ENCODE measurements around the gene SIL1. TPM values are rescaled to one million over a fixed set of nuclear protein-coding genes. Genes with fewer than 3 reads are reported as not detected.

SIL1 gene
- total and polyA plus RNA-seq, 2 of the 13 experiments (the other 11 are each of a cell fraction or from before 2014, with no cell fraction given), result 26.0 to 30.0 TPM

- in situ Hi-C loops (cut with HindIII; ENCODE audit: extremely low pct_ligation_motif_present, low pct_unique_long_range_greater_than_20kb), result no loop called here
- H3K36me3 ChIP-seq (replicated peaks in 1 of 2; ENCODE audit: control insufficient read depth in 1 of 2, insufficient read depth in 2 of 2, low read length in 2 of 2), result no peaks in the 10 kb centered on the region
- WGBS (ENCODE audit: low lambda C conversion rate), result 100% methylated on average over 1 of the region's 1 CpG
- no peaks in the 10 kb centered on the region for H3K27me3 ChIP-seq (ENCODE audit: control insufficient read depth in 1 of 2, insufficient read depth in 2 of 2, low read length in 2 of 2)
- H3K4me3 ChIP-seq (replicated peaks in 1 of 3; ENCODE audit: insufficient read depth in 1 of 3, low read depth in 2 of 3, low read length in 3 of 3), result no peak overlapping the region
- no peak overlapping the region for H3K4me2 ChIP-seq (ENCODE audit: low read depth, low read length)
- no peaks in the 10 kb centered on the region for H3K79me2 ChIP-seq (ENCODE audit: insufficient read depth, low read length)
- POLR2A ChIA-PET, result no interaction called here
- BruUV-seq (replicated peaks), result no TSS peak
- DNase-seq (ENCODE audit: low spot score) (no peak), ATAC-seq (no peak), FAIRE-seq (no peak)
- H2AFZ ChIP-seq (ENCODE audit: low read length), result no peak overlapping the region
- no peak overlapping the region for H3K27ac ChIP-seq (ENCODE audit: extremely low read length, insufficient read depth, low read length)
- CTCF ChIA-PET (ENCODE audit: low intra/inter-chr PET ratio, low total read pairs), result no interaction called here
- H4K20me1 ChIP-seq (ENCODE audit: insufficient read depth, low read length), result no peaks in the 10 kb centered on the region
- 0 out of 2 replicates have a peak, but pooled peaks cover 5% of the 10 kb centered on the region for H3K4me1 ChIP-seq (ENCODE audit: insufficient read depth, low read length)
- H3K9me3 ChIP-seq (ENCODE audit: low read length), result no peaks in the 10 kb centered on the region
- no peak overlapping the region for H3K9ac ChIP-seq (ENCODE audit: insufficient read depth, low read depth, low read length)
- intact Hi-C loops (cut with micrococcal nuclease; ENCODE audit: unreplicated experiment), result no loop called here
- TF ChIP-seq PRDM10 (CRISPR knock-in tag; IDR thresholded peaks at IDR 0.05; ENCODE audit: low read depth) (no peak), DRAP1 (CRISPR knock-in tag; IDR thresholded peaks at IDR 0.05) (no peak), ZNF501 (CRISPR knock-in tag; IDR thresholded peaks at IDR 0.05) (no peak), NFIB (CRISPR knock-in tag; IDR thresholded peaks at IDR 0.05; ENCODE audit: borderline replicate concordance) (no peak), ZBTB34 (CRISPR knock-in tag; IDR thresholded peaks at IDR 0.05) (no peak), ZNF124 (CRISPR knock-in tag; IDR thresholded peaks at IDR 0.05) (no peak), ZNF747 (CRISPR knock-in tag; IDR thresholded peaks at IDR 0.05; ENCODE audit: borderline replicate concordance) (no peak), ZNF574 (CRISPR knock-in tag; IDR thresholded peaks at IDR 0.05) (no peak), GLMP (CRISPR knock-in tag; IDR thresholded peaks at IDR 0.05; ENCODE audit: borderline replicate concordance) (no peak), HMGA1 (CRISPR knock-in tag; conservative IDR thresholded peaks at IDR 0.05) (no peak), KMT2A (CRISPR knock-in tag; IDR thresholded peaks at IDR 0.05) (no peak), SAP130 (CRISPR knock-in tag; IDR thresholded peaks at IDR 0.05; ENCODE audit: low read depth) (no peak), PBX3 (CRISPR knock-in tag; IDR thresholded peaks at IDR 0.05; ENCODE audit: borderline replicate concordance) (no peak), TBX2 (CRISPR knock-in tag; IDR thresholded peaks at IDR 0.05; ENCODE audit: borderline replicate concordance) (no peak), ZFP36L1 (CRISPR knock-in tag; IDR thresholded peaks at IDR 0.05) (no peak)
Observed at GRCh38 chr5:139063664-139064054, 134.5 kb downstream of the SIL1 start.
